HEK293 (cell line): Measurements from ENCODE around the gene NFE2L2.

ENCODE experiments used
- GFI1B ChIP-seq: fragments of 450-650 bp; formaldehyde crosslinking; IDR thresholded peaks from 2 replicates; pipeline ENCODE4 v1.5.1; 2016; ENCODE audit warnings: missing biosample characterization, missing genetic modification characterization
- INSM2 ChIP-seq: fragments of 450-650 bp; formaldehyde crosslinking; IDR thresholded peaks from 2 replicates; pipeline ENCODE4 v1.5.1; 2016; ENCODE audit warnings: missing biosample characterization, missing genetic modification characterization
- KLF9 ChIP-seq: fragments of 450-650 bp; formaldehyde crosslinking; IDR thresholded peaks from 2 replicates; pipeline ENCODE4 v1.5.1; 2016; ENCODE audit warnings: missing biosample characterization, missing genetic modification characterization, low read depth
- MEIS1 ChIP-seq: sonication (generic); formaldehyde crosslinking; IDR thresholded peaks from 2 replicates; pipeline ENCODE4 v1.8.1; 2022; ENCODE audit warnings: missing genetic modification reagents, mild to moderate bottlenecking, borderline replicate concordance
- SP3 ChIP-seq: fragments of 450-650 bp; formaldehyde crosslinking; IDR thresholded peaks from 2 replicates; pipeline ENCODE4 v1.5.1; 2016; ENCODE audit warnings: missing biosample characterization, missing genetic modification characterization
- ZBTB1 ChIP-seq: fragments of 450-650 bp; formaldehyde crosslinking; IDR thresholded peaks from 2 replicates; pipeline ENCODE4 v1.5.1; 2016; ENCODE audit warnings: missing biosample characterization, missing genetic modification characterization
- ZBTB44 ChIP-seq: fragments of 450-650 bp; IDR thresholded peaks from 2 replicates; pipeline ENCODE4 v1.5.1; 2018; ENCODE audit warnings: missing biosample characterization, mild to moderate bottlenecking, missing genetic modification characterization
- ZNF114 ChIP-seq: fragments of 450-650 bp; formaldehyde crosslinking; IDR thresholded peaks from 2 replicates; pipeline ENCODE4 v1.5.0; 2017; ENCODE audit warnings: missing biosample characterization, missing genetic modification characterization
- ZNF184 ChIP-seq: fragments of 450-650 bp; IDR thresholded peaks from 2 replicates; pipeline ENCODE4 v1.5.1; 2018; ENCODE audit warnings: missing biosample characterization, mild to moderate bottlenecking, missing genetic modification characterization
- ZNF214 ChIP-seq: fragments of 450-650 bp; formaldehyde crosslinking; IDR thresholded peaks from 2 replicates; pipeline ENCODE4 v1.5.1; 2017; ENCODE audit warnings: missing biosample characterization, mild to moderate bottlenecking, missing genetic modification characterization, borderline replicate concordance
- ZNF248 ChIP-seq: fragments of 450-650 bp; formaldehyde crosslinking; IDR thresholded peaks from 2 replicates; pipeline ENCODE4 v1.5.1; 2017; ENCODE audit warnings: missing biosample characterization, missing genetic modification characterization
- ZNF292 ChIP-seq: fragments of 450-650 bp; formaldehyde crosslinking; IDR thresholded peaks from 2 replicates; pipeline ENCODE4 v1.5.1; 2016; ENCODE audit warnings: low read depth, missing biosample characterization, missing genetic modification characterization, borderline replicate concordance
- ZNF302 ChIP-seq: fragments of 450-650 bp; formaldehyde crosslinking; IDR thresholded peaks from 2 replicates; pipeline ENCODE4 v1.5.1; 2016; ENCODE audit warnings: missing biosample characterization, missing genetic modification characterization, low read depth
- ZNF394 ChIP-seq: fragments of 450-650 bp; formaldehyde crosslinking; IDR thresholded peaks from 2 replicates; pipeline ENCODE4 v1.5.1; 2016; ENCODE audit warnings: missing biosample characterization, missing genetic modification characterization, mild to moderate bottlenecking, moderate library complexity, borderline replicate concordance
- ZNF473 ChIP-seq: fragments of 450-650 bp; formaldehyde crosslinking; IDR thresholded peaks from 2 replicates; pipeline ENCODE4 v1.5.1; 2017; ENCODE audit warnings: missing biosample characterization, missing genetic modification characterization
- ZNF501 ChIP-seq: fragments of 450-650 bp; formaldehyde crosslinking; IDR thresholded peaks from 2 replicates; pipeline ENCODE4 v1.5.1; 2016; ENCODE audit warnings: missing biosample characterization, missing genetic modification characterization
- ZNF585B ChIP-seq: fragments of 450-650 bp; formaldehyde crosslinking; IDR thresholded peaks from 2 replicates; pipeline ENCODE4 v1.5.1; 2016; ENCODE audit warnings: missing biosample characterization, missing genetic modification characterization
- ZNF629 ChIP-seq: fragments of 450-650 bp; formaldehyde crosslinking; IDR thresholded peaks from 2 replicates; pipeline ENCODE4 v1.5.1; 2017; ENCODE audit warnings: missing biosample characterization, missing genetic modification characterization
- ZNF658 ChIP-seq: fragments of 450-650 bp; formaldehyde crosslinking; IDR thresholded peaks from 2 replicates; pipeline ENCODE4; 2016; ENCODE audit warnings: missing biosample characterization, missing genetic modification characterization
- ZNF670 ChIP-seq: fragments of 450-650 bp; formaldehyde crosslinking; IDR thresholded peaks from 2 replicates; pipeline ENCODE4 v1.5.1; 2016; ENCODE audit warnings: missing biosample characterization, missing genetic modification characterization, low read depth
- ZNF747 ChIP-seq: fragments of 450-650 bp; formaldehyde crosslinking; IDR thresholded peaks from 2 replicates; pipeline ENCODE4 v1.5.1; 2016; ENCODE audit warnings: missing biosample characterization, missing genetic modification characterization
- ZNF776 ChIP-seq: fragments of 450-650 bp; formaldehyde crosslinking; IDR thresholded peaks from 2 replicates; pipeline ENCODE4 v1.5.0; 2017; ENCODE audit warnings: missing biosample characterization, missing genetic modification characterization, borderline replicate concordance
- ZNF785 ChIP-seq: fragments of 450-650 bp; formaldehyde crosslinking; IDR thresholded peaks from 2 replicates; pipeline ENCODE4 v1.5.1; 2016; ENCODE audit warnings: missing biosample characterization, missing genetic modification characterization
- ZNF830 ChIP-seq: fragments of 450-650 bp; IDR thresholded peaks from 2 replicates; pipeline ENCODE4 v1.5.0; 2018; ENCODE audit warnings: missing biosample characterization, missing genetic modification characterization, low read depth, mild to moderate bottlenecking, moderate library complexity
- ZSCAN16 ChIP-seq: fragments of 450-650 bp; formaldehyde crosslinking; IDR thresholded peaks from 2 replicates; pipeline ENCODE4 v1.5.1; 2016; ENCODE audit warnings: missing biosample characterization, missing genetic modification characterization
- TF ChIP-seq, protein P1 (sequence below): fragments of 450-650 bp; formaldehyde crosslinking; conservative IDR thresholded peaks from 2 replicates; pipeline ENCODE4 v1.5.1; 2016; ENCODE audit warnings: low read depth, missing biosample characterization, missing genetic modification characterization
- TF ChIP-seq, protein P2 (sequence below): fragments of 450-650 bp; formaldehyde crosslinking; IDR thresholded peaks from 2 replicates; pipeline ENCODE4 v1.5.1; 2016; ENCODE audit warnings: missing biosample characterization, missing genetic modification characterization
- TF ChIP-seq, protein P3 (sequence below): fragments of 450-650 bp; formaldehyde crosslinking; IDR thresholded peaks from 2 replicates; pipeline ENCODE4 v1.5.1; 2017; ENCODE audit warnings: missing biosample characterization, mild to moderate bottlenecking, missing genetic modification characterization, moderate library complexity
- TF ChIP-seq, protein P4 (sequence below): sonication (generic); formaldehyde crosslinking; IDR thresholded peaks from 2 replicates; pipeline ENCODE4 v1.8.1; 2022; ENCODE audit warnings: mild to moderate bottlenecking, moderate library complexity, missing genetic modification reagents

NFE2L2 gene

GRCh38 chr2:177264693-177265587 lies at the start of gene NFE2L2 (continued):
- TF ChIP-seq ZNF473 (tag by site-specific recombination), result no peak
- TF ChIP-seq ZNF292, result no peak
- no peak for TF ChIP-seq ZNF214 (tag by site-specific recombination)
- TF ChIP-seq ZSCAN16 (tag by site-specific recombination), result no peak
- TF ChIP-seq, protein P1, sequence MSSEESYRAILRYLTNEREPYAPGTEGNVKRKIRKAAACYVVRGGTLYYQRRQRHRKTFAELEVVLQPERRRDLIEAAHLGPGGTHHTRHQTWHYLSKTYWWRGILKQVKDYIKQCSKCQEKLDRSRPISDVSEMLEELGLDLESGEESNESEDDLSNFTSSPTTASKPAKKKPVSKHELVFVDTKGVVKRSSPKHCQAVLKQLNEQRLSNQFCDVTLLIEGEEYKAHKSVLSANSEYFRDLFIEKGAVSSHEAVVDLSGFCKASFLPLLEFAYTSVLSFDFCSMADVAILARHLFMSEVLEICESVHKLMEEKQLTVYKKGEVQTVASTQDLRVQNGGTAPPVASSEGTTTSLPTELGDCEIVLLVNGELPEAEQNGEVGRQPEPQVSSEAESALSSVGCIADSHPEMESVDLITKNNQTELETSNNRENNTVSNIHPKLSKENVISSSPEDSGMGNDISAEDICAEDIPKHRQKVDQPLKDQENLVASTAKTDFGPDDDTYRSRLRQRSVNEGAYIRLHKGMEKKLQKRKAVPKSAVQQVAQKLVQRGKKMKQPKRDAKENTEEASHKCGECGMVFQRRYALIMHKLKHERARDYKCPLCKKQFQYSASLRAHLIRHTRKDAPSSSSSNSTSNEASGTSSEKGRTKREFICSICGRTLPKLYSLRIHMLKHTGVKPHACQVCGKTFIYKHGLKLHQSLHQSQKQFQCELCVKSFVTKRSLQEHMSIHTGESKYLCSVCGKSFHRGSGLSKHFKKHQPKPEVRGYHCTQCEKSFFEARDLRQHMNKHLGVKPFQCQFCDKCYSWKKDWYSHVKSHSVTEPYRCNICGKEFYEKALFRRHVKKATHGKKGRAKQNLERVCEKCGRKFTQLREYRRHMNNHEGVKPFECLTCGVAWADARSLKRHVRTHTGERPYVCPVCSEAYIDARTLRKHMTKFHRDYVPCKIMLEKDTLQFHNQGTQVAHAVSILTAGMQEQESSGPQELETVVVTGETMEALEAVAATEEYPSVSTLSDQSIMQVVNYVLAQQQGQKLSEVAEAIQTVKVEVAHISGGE (tag by site-specific recombination), result peak; percentile 54; the same call in 1 of the 2 replicates
- TF ChIP-seq ZNF501 (tag by site-specific recombination), result peak; percentile 44; the same call in 1 of the 2 replicates
- no peak for TF ChIP-seq ZNF302 (tag by site-specific recombination)
- TF ChIP-seq INSM2 (tag by site-specific recombination), result no peak
- TF ChIP-seq ZNF394 (tag by site-specific recombination), result peak; percentile 11; the same call in 1 of the 2 replicates
- TF ChIP-seq ZBTB1 (tag by site-specific recombination), result no peak
- peak; percentile 56; the same call in 1 of the 2 replicates for TF ChIP-seq KLF9 (tag by site-specific recombination)
- no peak for TF ChIP-seq ZNF248 (tag by site-specific recombination)
- TF ChIP-seq ZNF776 (tag by site-specific recombination), result no peak
- TF ChIP-seq ZBTB44 (tag by site-specific recombination), result no peak
- TF ChIP-seq ZNF184 (tag by site-specific recombination), result no peak
- TF ChIP-seq ZNF585B (tag by site-specific recombination), result no peak
- TF ChIP-seq ZNF114 (tag by site-specific recombination), result no peak
- TF ChIP-seq ZNF670 (tag by site-specific recombination), result no peak
- peak; percentile 73 for TF ChIP-seq SP3
- TF ChIP-seq ZNF747 (tag by site-specific recombination), result no peak
- TF ChIP-seq MEIS1 (CRISPR knock-in tag), result no peak
- TF ChIP-seq, protein P2, sequence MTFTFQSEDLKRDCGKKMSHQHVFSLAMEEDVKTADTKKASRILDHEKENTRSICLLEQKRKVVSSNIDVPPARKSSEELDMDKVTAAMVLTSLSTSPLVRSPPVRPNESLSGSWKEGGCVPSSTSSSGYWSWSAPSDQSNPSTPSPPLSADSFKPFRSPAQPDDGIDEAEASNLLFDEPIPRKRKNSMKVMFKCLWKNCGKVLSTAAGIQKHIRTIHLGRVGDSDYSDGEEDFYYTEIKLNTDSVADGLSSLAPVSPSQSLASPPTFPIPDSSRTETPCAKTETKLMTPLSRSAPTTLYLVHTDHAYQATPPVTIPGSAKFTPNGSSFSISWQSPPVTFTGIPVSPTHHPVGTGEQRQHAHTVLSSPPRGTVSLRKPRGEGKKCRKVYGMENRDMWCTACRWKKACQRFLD (tag by site-specific recombination), result no peak
- peak; percentile 65; the same call in 1 of the 2 replicates for TF ChIP-seq ZNF629
- TF ChIP-seq, protein P3, sequence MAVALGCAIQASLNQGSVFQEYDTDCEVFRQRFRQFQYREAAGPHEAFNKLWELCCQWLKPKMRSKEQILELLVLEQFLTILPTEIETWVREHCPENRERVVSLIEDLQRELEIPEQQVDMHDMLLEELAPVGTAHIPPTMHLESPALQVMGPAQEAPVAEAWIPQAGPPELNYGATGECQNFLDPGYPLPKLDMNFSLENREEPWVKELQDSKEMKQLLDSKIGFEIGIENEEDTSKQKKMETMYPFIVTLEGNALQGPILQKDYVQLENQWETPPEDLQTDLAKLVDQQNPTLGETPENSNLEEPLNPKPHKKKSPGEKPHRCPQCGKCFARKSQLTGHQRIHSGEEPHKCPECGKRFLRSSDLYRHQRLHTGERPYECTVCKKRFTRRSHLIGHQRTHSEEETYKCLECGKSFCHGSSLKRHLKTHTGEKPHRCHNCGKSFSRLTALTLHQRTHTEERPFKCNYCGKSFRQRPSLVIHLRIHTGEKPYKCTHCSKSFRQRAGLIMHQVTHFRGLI, result no peak
- TF ChIP-seq, protein P4, sequence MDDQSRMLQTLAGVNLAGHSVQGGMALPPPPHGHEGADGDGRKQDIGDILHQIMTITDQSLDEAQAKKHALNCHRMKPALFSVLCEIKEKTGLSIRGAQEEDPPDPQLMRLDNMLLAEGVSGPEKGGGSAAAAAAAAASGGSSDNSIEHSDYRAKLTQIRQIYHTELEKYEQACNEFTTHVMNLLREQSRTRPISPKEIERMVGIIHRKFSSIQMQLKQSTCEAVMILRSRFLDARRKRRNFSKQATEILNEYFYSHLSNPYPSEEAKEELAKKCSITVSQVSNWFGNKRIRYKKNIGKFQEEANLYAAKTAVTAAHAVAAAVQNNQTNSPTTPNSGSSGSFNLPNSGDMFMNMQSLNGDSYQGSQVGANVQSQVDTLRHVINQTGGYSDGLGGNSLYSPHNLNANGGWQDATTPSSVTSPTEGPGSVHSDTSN (CRISPR knock-in tag), result no peak
- no peak for TF ChIP-seq GFI1B (tag by site-specific recombination)
- no peak for TF ChIP-seq ZNF658 (tag by site-specific recombination)
- no peak for TF ChIP-seq ZNF785
- no peak for TF ChIP-seq ZNF830 (tag by site-specific recombination)
